Kidney (tissue), 14 donors: ENCODE measurements around the gene NRSN1. TPM values are rescaled to one million over a fixed set of nuclear protein-coding genes. Genes with fewer than 3 reads are reported as not detected.

Experiments
- DNase-seq, 5 donors: peaks; one replicate each; pipeline ENCODE4 v3.0.0-alpha.2; 2013 to 2020
- FAIRE-seq: peaks from 2 replicates; lab custom pipeline; 2012; peaks lifted over from hg19 to GRCh38; lab: Jason Lieb, UNC
- H3K27ac ChIP-seq, 2 donors: one replicate each; pipeline ENCODE4 v1.7.0; 2013; ENCODE audit warnings: low read depth in 2 of 2, low read length in 2 of 2, inconsistent platforms in 1 of 2
- H3K27me3 ChIP-seq: one replicate; pipeline ENCODE4 v1.7.1; 2013; ENCODE audit warnings: low read length, inconsistent platforms; ENCODE audit not compliant: control insufficient read depth, insufficient read depth
- H3K36me3 ChIP-seq, 3 donors: one replicate each; pipeline versions ENCODE4 v1.7.0 to v1.7.1; 2013; ENCODE audit warnings: low read length in 3 of 3, control low read depth in 1 of 3, inconsistent platforms in 1 of 3; ENCODE audit not compliant: insufficient read depth in 3 of 3, control insufficient read depth in 2 of 3
- H3K4me1 ChIP-seq, 3 donors: one replicate each; pipeline versions ENCODE4 v1.7.0 to v1.7.1; 2013; ENCODE audit warnings: low read length in 3 of 3, inconsistent platforms in 1 of 3, low read depth in 1 of 3; ENCODE audit not compliant: control insufficient read depth in 2 of 3, insufficient read depth in 2 of 3
- H3K4me3 ChIP-seq, 3 donors: one replicate each; pipeline versions ENCODE4 v1.7.0 to v1.8.1; 2013; ENCODE audit warnings: low read length in 3 of 3, control low read depth in 1 of 3, inconsistent platforms in 1 of 3
- H3K9ac ChIP-seq, 3 donors: one replicate each; pipeline versions ENCODE4 v1.7.0 to v1.7.1; 2013; ENCODE audit warnings: low read length in 3 of 3, control low read depth in 1 of 3, inconsistent platforms in 1 of 3
- H3K9me3 ChIP-seq, 3 donors: one replicate each; pipeline versions ENCODE4 v1.7.0 to v1.7.1; 2013; ENCODE audit warnings: low read length in 3 of 3, control low read depth in 1 of 3, inconsistent platforms in 1 of 3; ENCODE audit not compliant: control insufficient read depth in 2 of 3, insufficient read depth in 1 of 3
- intact Hi-C: fragments of 100-400 bp; cut with DNase I; formaldehyde crosslinking; loops from one replicate; pipeline ENCODE4 v1.11.1; 2022
- polyA plus RNA-seq: library from polyadenylated mRNA; stranded (reverse); fragments of 350-450 nt; fragmentation: Illumina TruSeq; extraction: RNeasy Lipid Tissue Mini Kit (QIAGEN cat#74804); gene quantifications from one replicate; pipeline ENCODE4 v1.2.3, GENCODE V29; 2014; ENCODE audit warnings: low read depth, low replicate concordance; ENCODE audit not compliant: insufficient read depth
- total RNA-seq: library from RNA; stranded (reverse); fragmentation: NEBNext Ultra II Directional; extraction: Animal tissue kit (Norgen Biotek cat#: 25700); gene quantifications from one replicate; pipeline ENCODE4 v1.2.1, GENCODE V29; 2021
- TF ChIP-seq, protein P1 (sequence below): IDR thresholded peaks from 3 replicates; pipeline ENCODE4 v1.5.1; 2012; ENCODE audit warnings: mild to moderate bottlenecking, moderate library complexity, borderline replicate concordance; ENCODE audit not compliant: insufficient read depth; ENCODE audit errors: extremely low read depth
- donor health status: control.
- donor health status: control.
- donor health status: control.
- donor health status: control.
- donor health status: control.
- donor health status: DM: yes; HTN: yes; CAD: no.
- donor health status: Normal renal cell carcinoma (clear cell type).

The NRSN1 gene
- total and polyA plus RNA-seq, 2 donors from 2014 or later = not detected

DNA sequence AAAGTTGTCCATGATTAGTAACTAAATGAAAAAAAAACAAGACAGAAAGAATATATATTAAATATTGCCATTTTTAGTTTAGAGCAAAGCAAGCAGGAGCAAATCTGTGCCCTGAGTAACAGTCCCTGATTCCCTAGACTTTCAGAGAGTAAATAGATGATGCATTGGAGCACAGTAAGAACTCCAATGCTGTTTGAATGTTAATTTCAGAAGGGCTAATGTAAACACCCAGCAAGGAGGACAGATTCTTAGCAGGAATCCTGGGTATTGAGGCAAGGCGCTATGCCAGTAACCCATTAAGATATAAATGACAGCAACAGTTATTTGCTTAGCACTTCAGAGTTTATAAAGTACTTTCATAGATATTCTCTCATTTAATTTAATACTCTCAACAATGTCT, 15.6 kb upstream of the NRSN1 start:
- FAIRE-seq (no peak), DNase-seq (no peak)
- H3K36me3 ChIP-seq = no peaks in the 10 kb centered on the region
- H3K4me3 ChIP-seq = no peak overlapping the region
- TF ChIP-seq, protein P1, sequence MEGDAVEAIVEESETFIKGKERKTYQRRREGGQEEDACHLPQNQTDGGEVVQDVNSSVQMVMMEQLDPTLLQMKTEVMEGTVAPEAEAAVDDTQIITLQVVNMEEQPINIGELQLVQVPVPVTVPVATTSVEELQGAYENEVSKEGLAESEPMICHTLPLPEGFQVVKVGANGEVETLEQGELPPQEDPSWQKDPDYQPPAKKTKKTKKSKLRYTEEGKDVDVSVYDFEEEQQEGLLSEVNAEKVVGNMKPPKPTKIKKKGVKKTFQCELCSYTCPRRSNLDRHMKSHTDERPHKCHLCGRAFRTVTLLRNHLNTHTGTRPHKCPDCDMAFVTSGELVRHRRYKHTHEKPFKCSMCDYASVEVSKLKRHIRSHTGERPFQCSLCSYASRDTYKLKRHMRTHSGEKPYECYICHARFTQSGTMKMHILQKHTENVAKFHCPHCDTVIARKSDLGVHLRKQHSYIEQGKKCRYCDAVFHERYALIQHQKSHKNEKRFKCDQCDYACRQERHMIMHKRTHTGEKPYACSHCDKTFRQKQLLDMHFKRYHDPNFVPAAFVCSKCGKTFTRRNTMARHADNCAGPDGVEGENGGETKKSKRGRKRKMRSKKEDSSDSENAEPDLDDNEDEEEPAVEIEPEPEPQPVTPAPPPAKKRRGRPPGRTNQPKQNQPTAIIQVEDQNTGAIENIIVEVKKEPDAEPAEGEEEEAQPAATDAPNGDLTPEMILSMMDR = no peak
- no peaks in the 10 kb centered on the region for H3K4me1 ChIP-seq
- intact Hi-C loops = no loop called here
- H3K9me3 ChIP-seq = no peaks in the 10 kb centered on the region
- H3K27ac ChIP-seq = no peak overlapping the region
- H3K27me3 ChIP-seq = no peaks in the 10 kb centered on the region
- no peak overlapping the region for H3K9ac ChIP-seq

DNA sequence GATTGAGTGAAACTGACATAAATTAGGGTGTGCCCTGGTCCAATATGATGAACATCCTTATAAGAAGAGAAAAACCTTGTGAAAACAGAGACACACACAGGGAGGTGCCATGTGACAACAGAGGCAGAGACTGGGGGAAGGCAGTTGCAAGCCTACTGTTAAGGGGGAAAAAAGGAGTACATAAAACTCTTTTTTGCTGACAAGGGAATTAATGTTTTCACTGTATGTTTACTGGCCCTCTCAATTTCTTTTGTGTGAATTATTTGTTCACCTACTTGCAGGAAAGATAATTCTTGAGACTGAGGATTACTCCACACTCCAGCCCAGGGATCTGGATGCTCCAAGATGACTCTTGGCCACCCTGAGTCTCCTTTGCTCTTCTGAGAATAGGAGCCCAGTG, 12.1 kb upstream of the NRSN1 start:
- Histone ChIP-seq H3K27me3 (no peaks in the 10 kb centered on the region), H3K9ac (no peak overlapping the region), H3K4me1 (no peaks in the 10 kb centered on the region), H3K4me3 (no peak overlapping the region), H3K27ac (no peak overlapping the region), H3K9me3 (no peaks in the 10 kb centered on the region), H3K36me3 (no peaks in the 10 kb centered on the region)
- DNase-seq (no peak), FAIRE-seq (no peak)
- TF ChIP-seq, protein P1 = no peak
- intact Hi-C loops = no loop called here

DNA sequence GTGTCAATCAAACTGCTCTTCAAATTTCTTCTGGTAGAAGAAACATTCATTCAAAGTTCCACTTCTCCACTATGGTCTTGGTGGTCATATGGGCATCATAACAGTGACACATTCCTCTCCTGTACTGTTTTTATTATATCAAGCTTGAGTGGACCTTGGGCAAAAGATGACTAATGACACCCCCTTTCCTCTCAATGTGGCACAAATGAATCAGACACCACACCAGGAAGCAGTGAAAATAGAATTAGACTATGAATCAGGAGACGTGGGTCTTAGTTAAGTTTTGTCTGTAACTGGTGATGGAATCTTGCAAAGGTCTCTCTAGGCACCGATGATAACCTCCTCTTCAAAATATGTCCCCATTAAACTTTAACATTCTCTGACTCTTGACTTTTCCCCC, 9.0 kb upstream of the NRSN1 start:
- intact Hi-C loops = no loop called here
- DNase-seq = no peak

More for the DNA sequence above, 9.0 kb upstream of the NRSN1 start:
- Histone ChIP-seq H3K4me3 (no peak overlapping the region), H3K27me3 (no peaks in the 10 kb centered on the region), H3K9me3 (no peaks in the 10 kb centered on the region), H3K27ac (no peak overlapping the region), H3K9ac (no peak overlapping the region), H3K4me1 (no peaks in the 10 kb centered on the region), H3K36me3 (no peaks in the 10 kb centered on the region)
- no peak for FAIRE-seq
- TF ChIP-seq, protein P1 = no peak
